T-helper 2 cell treated with Interferon-gamma antibody and Interleukin-4, amounts not matched to agents 100 ng/mL and 5 ng/mL, for 36 hours (primary cell): Measurements from ENCODE around the gene ARGLU1. TPM values are rescaled to one million over a fixed set of nuclear protein-coding genes. Genes with fewer than 3 reads are reported as not detected.

Experiments used
- intact Hi-C: fragments of 100-400 bp; cut with micrococcal nuclease; formaldehyde crosslinking; loops from one replicate; pipeline ENCODE4 v1.15.1; 2023
- total RNA-seq: library from RNA; stranded (reverse); gene quantifications from 2 replicates; pipeline ENCODE4 v1.2.3, GENCODE V29; 2022

The ARGLU1 gene
- total RNA-seq, 1 donor from 2014 or later: 89.4 TPM

- intact Hi-C loops: no loop called here
Observed at GRCh38 chr13:106587787-106588186, 19.9 kb upstream of the ARGLU1 start.

- intact Hi-C loops: no loop called here
Observed at GRCh38 chr13:106586648-106587166, 18.8 kb upstream of the ARGLU1 start.

- intact Hi-C loops: no loop called here
Observed at GRCh38 chr13:106581225-106581624, 13.3 kb upstream of the ARGLU1 start.

- intact Hi-C loops: no loop called here
Observed at GRCh38 chr13:106575896-106576295, 8.0 kb upstream of the ARGLU1 start.

DNA sequence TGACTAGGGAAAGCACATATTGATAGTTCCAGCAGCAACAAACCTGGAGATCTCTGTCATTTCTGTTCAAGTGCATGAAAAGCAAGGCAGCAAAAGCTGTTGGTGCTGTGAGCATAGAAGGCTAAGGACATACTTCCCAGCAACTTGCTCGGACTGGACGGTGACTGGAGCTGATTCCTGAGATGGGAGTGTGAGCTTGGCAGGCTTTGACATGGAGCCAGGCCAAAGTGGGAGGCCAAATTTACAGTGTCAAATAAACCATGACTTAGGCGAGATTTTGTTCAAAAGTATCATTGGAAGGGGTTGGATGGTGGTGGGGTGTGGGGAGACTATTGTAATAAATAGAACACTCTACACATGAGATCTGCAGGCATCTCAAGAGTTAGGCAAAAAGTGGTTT lies 5.9 kb upstream of the ARGLU1 start:
- intact Hi-C loops: no loop called here

DNA sequence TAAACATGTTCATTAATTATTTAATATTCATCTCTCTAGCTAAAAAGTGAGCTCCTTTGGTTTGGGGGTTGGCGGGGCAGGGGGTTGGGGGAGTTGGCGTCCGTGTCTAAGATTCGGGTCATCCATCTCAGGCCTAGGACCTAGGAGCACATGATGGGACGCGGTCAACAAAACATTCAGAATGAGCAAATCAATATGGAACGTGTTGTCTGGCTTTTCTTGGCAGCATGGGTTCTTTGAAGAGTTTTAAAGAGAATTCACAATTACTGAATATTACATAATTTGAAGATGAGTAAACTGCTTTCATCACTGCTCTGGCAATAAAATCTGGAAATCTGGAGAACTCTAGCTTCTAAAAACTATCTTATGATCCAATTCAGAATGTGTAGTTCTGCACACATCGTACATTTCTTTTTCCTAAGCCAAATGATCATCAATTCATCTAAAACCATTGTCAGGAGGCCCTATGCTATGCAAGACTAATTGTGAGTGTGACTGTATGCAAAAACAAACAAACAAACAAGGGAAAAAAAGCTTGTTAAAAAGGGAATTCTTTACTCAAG lies 5.4 kb upstream of the ARGLU1 start:
- intact Hi-C loops: no loop called here

- intact Hi-C loops: no loop called here
Observed at GRCh38 chr13:106570299-106570852, 2.4 kb upstream of the ARGLU1 start.

- intact Hi-C loops: loop anchor here (5.0 to 10.0 kb wide), 3 partner anchors 53 to 1648 kb away; partner anchors contain the start of genes ABHD13 and LIG4
Observed at GRCh38 chr13:106569233-106570095, 1.5 kb upstream of the ARGLU1 start.

DNA sequence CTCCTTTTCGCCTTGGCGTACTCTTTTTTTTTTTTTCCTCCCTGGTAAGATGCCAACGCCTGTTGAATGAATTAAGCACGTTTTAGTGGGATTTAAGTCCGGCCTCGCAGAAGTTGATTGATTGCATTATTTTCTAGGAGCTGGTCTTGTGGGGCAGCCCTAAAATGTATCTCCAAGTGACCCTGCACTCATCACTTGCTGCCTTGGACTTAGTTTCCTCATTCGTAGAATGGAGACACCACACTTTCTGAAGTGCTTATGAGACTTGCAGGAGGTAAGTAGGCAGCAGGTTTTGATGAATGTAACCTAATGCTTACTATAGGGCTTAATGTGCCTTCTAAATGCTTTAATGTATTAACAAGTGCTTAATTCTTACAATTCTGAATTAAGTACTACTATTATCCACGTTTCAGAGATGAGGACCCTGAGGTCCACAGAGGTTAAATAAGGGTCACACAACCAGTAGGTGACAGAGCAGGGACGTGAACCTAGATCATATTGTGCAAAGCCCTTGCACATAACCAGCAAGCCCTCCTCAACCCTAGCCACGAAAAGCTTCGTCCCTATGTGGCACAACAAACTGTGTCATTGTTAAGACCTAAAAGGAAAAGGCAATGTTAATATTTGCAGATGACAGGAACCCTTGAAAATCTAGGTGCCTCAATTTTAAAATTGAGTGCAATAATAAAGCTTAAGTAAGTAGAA lies 514 bp upstream of the ARGLU1 start:
- intact Hi-C loops: loop anchor here (1.0 to 10.0 kb wide), 4 partner anchors 33 to 1649 kb away; partner anchors contain the start of genes ABHD13, EFNB2 and LIG4

DNA sequence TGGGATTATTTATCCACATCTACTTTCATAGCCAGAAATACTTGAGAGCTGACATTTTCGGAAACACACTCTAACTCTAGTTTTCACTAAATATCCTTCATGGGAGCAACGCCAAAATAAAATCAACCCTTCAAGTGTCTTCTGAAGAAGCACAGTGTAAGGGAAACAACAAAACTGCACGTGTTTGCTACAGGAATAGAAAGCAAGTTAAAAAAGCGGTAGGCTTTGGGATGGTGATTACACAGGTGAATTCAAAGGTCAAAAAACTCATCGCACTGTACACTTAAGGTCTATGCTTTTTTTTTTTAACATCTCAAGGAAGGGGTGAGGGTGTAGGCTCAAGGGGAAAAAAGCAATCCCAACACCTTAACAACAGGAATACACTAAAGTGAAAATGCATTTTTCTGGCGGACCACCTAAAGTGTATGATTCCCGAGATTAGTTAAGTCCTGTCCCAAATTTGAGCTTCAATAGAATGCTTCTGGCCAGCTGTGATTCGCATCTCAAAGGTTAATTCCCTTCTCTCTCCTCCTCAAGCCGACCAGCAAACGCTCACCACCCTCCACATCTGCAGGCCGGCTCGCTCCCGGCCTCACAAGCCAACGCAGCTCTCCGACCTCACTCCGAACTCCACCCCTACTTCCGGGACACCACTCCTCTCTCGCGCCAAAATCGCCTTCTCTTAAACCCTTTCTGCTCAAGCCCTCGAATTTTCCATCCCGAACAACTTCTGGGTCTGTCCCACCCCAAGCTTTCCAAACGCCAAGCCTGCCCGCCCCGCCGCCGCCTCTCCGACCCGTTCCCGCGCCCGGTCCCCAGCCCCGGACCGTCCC lies 1.1 kb downstream of the ARGLU1 start:
- intact Hi-C loops: loop anchor here (2.0 to 10.0 kb wide), 5 partner anchors 14 to 1650 kb away; partner anchors contain the start of genes ABHD13 and LIG4

DNA sequence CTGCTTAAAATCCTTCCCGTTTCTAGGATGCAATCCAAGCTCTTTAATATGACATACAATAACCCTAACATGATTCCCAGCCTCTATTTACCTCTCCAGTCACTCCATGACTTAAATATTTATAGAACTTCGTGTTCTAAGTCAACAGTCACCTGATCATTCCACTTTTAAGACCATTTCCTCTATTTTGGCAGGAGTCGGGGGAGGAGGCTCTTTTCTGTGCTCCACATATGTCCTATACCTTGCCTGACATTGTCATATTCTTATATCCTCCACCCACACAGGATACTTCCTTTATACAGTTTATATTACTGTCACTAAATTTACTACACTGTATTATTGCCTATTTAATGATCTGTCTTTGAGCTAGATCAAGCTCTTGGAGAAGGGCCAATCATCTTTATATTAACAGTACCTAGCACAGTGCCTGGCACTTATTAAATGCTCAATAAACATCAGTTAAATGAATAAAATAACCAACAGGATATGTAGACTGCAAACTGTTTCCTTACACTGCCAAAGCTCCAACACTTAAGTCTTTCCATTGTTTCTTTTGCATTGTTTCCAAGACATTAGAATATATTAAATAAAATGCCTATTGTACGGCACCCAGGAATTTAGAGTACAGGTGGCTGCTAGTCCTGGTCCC lies 2.7 kb downstream of the ARGLU1 start:
- intact Hi-C loops: loop anchor here (5.0 to 10.0 kb wide), 3 partner anchors 57 to 1652 kb away; partner anchors contain the start of genes ABHD13 and LIG4

DNA sequence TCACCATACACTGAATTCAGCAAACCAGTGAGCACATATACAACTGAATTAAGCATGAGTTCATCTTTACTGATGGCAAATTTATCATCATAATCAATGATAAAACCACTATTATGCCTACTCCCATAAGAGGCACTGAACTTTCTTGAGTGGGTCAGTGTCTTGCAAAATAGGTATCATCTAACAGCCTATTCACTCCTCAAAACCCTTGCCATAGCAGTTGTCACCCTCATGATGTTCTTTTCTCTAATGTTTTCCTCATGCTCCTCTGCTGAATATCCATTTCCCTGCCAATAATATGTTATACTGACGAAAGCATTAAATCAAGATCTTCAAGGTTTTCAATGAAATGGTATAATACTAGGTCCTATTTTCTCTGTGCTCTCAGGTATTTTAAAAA lies 5.6 kb downstream of the ARGLU1 start:
- intact Hi-C loops: loop anchor here (10.0 kb wide), 1 partner anchor 1428 kb away; no protein-coding TSS in a partner anchor

- intact Hi-C loops: loop anchor here (2.0 to 10.0 kb wide), 2 partner anchors 17 to 1427 kb away; no protein-coding TSS in a partner anchor
Observed at GRCh38 chr13:106561551-106562170, 6.3 kb downstream of the ARGLU1 start.

- intact Hi-C loops: loop anchor here (2.0 to 10.0 kb wide), 2 partner anchors 16 to 1426 kb away; no protein-coding TSS in a partner anchor
Observed at GRCh38 chr13:106560821-106561220, 7.1 kb downstream of the ARGLU1 start.

GRCh38 chr13:106558527-106558926 lies 9.4 kb downstream of the ARGLU1 start:
- intact Hi-C loops: no loop called here

DNA sequence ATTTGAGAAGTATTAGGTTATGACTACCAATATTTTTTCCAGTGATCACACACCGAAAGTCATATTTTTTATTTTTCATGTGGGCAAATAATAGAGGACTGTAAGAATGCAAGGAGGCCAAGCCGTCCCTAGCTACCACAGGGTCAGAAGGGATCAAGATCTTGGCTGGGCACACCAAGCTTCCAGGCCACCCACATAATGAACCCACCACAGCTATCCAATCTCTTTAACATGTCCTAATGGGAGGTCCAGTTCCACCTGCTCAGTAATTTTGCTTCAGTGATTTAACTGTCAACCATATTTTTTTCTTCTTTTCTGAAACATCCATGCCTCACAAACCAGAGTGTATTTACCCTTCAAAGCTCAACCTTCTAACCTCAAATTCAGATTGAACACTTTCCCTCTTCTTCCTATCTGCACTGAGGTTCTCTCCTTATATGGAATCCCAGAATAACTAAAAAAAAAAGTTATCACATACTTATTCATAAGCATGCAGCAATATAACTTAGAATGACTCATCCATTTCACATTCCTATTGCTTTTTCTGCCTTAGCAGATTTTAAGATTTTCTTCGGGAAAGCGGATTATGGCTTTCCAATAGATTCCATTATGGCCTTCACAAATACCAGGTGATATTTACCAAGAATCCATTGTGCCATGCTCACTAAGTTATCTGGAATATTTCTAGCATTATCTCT lies 12.2 kb downstream of the ARGLU1 start:
- intact Hi-C loops: no loop called here

GRCh38 chr13:106551751-106552150 lies 16.2 kb downstream of the ARGLU1 start:
- intact Hi-C loops: loop anchor here (2.0 kb wide), 1 partner anchor 15 kb away; no protein-coding TSS in a partner anchor

DNA sequence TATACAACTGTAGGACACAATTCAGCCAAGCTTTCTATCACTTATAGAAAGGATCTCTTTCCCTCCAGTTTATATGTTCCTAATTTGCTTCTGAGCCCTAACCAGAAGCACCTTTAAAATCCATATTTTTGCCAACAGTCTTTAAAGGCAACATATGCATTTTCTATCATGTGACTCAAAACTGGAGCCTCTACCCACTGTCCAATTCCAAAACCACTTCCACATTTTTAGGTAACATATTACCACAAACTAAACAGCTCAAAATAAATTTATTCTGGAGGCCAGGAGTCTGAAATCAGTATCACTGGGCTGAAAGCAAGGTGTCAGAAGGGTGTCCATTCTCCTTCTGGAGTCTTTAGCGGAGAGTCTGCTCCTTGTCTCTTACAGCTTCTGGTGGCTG lies 16.6 kb downstream of the ARGLU1 start:
- intact Hi-C loops: no loop called here
